Measurements from ENCODE around the gene ATP2A2.

ATP2A2 gene

GRCh38 chr12:110333201-110333600 is 52.2 kb downstream of the ATP2A2 start:
- no peak overlapping the region for H2BK15ac ChIP-seq (ENCODE audit: low read depth, poor library complexity, severe bottlenecking)
- no peak overlapping the region for H2BK120ac ChIP-seq (ENCODE audit: low read depth, low read length)
- H3K4me2 ChIP-seq (ENCODE audit: low read length, poor library complexity, severe bottlenecking): no peak overlapping the region
- no peak overlapping the region for H3K23ac ChIP-seq (ENCODE audit: low read length in 2 of 2)
- H3K27ac ChIP-seq (ENCODE audit: low read length, poor library complexity, severe bottlenecking): no peak overlapping the region
- H3K9ac ChIP-seq (ENCODE audit: low read length): no peak overlapping the region
- H2BK5ac ChIP-seq (ENCODE audit: low read depth, low read length, poor library complexity, severe bottlenecking): no peak overlapping the region
- H2AFZ ChIP-seq (ENCODE audit: low read depth, low read length): no peak overlapping the region
- H4K91ac ChIP-seq (ENCODE audit: low read length): no peak overlapping the region
- no peaks in the 10 kb centered on the region for H3K9me3 ChIP-seq (ENCODE audit: control insufficient read depth, low read length)
- H3K27me3 ChIP-seq (ENCODE audit: control insufficient read depth in 1 of 2, insufficient read depth in 1 of 2, low read length in 2 of 2): no peaks in the 10 kb centered on the region
- H3K18ac ChIP-seq (ENCODE audit: low read depth in 1 of 2, low read length in 2 of 2): no peak overlapping the region
- no peak overlapping the region for H3K4ac ChIP-seq (ENCODE audit: low read depth in 1 of 2, low read length in 2 of 2)
- H3K4me3 ChIP-seq (ENCODE audit: insufficient read depth in 1 of 2, low read depth in 1 of 2, low read length in 2 of 2): no peak overlapping the region
- H3K4me1 ChIP-seq (ENCODE audit: control insufficient read depth, insufficient read depth, low read depth, low read length): no peaks in the 10 kb centered on the region
- DNase-seq: no peak
- H3K79me1 ChIP-seq (replicated peaks; ENCODE audit: low read length, poor library complexity, severe bottlenecking): peaks cover 22% of the 10 kb centered on the region
- H2AK5ac ChIP-seq (ENCODE audit: low read length, severe bottlenecking): no peak overlapping the region
- peaks cover 40 to 98% of the 10 kb centered on the region in 2 experiments for H3K36me3 ChIP-seq (ENCODE audit: control insufficient read depth in 1 of 2, insufficient read depth in 2 of 2, low read depth in 1 of 2, low read length in 2 of 2)
- no peak overlapping the region for H2BK12ac ChIP-seq (ENCODE audit: low read length in 2 of 2)
- no peak overlapping the region for H3K14ac ChIP-seq (ENCODE audit: low read length in 2 of 2)
- H4K8ac ChIP-seq (ENCODE audit: low read length): no peak overlapping the region

GRCh38 chr12:110335481-110336045 is 54.5 kb downstream of the ATP2A2 start:
- 96% methylated on average over 3 of the region's 4 CpGs for whole genome bisulfite sequencing
- peaks cover 1% of the 10 kb centered on the region for H3K4me1 ChIP-seq (ENCODE audit: control insufficient read depth, insufficient read depth, low read depth, low read length)
- H3K4ac ChIP-seq (ENCODE audit: low read depth in 1 of 2, low read length in 2 of 2): no peak overlapping the region
- no peaks in the 10 kb centered on the region for H3K9me3 ChIP-seq (ENCODE audit: control insufficient read depth, low read length)
- H3K4me2 ChIP-seq (ENCODE audit: low read length, poor library complexity, severe bottlenecking): no peak overlapping the region
- H3K23ac ChIP-seq (ENCODE audit: low read length in 2 of 2): no peak overlapping the region
- no peak overlapping the region for H2AK5ac ChIP-seq (ENCODE audit: low read length, severe bottlenecking)
- no peak overlapping the region for H2BK15ac ChIP-seq (ENCODE audit: low read depth, poor library complexity, severe bottlenecking)
- H4K91ac ChIP-seq (ENCODE audit: low read length): no peak overlapping the region
- H3K27ac ChIP-seq (ENCODE audit: low read length, poor library complexity, severe bottlenecking): no peak overlapping the region
- H3K79me1 ChIP-seq (replicated peaks; ENCODE audit: low read length, poor library complexity, severe bottlenecking): peaks cover 29% of the 10 kb centered on the region
- H3K27me3 ChIP-seq (ENCODE audit: control insufficient read depth in 1 of 2, insufficient read depth in 1 of 2, low read length in 2 of 2): no peaks in the 10 kb centered on the region
- no peak overlapping the region for H2BK12ac ChIP-seq (ENCODE audit: low read length in 2 of 2)
- no peak for DNase-seq
- no peak overlapping the region for H2BK5ac ChIP-seq (ENCODE audit: low read depth, low read length, poor library complexity, severe bottlenecking)
- H4K8ac ChIP-seq (ENCODE audit: low read length): no peak overlapping the region
- no peak overlapping the region for H3K9ac ChIP-seq (ENCODE audit: low read length)
- no peak overlapping the region for H3K18ac ChIP-seq (ENCODE audit: low read depth in 1 of 2, low read length in 2 of 2)
- H2AFZ ChIP-seq (ENCODE audit: low read depth, low read length): no peak overlapping the region
- no peak overlapping the region for H3K14ac ChIP-seq (ENCODE audit: low read length in 2 of 2)
- peaks cover 49 to 98% of the 10 kb centered on the region in 2 experiments for H3K36me3 ChIP-seq (ENCODE audit: control insufficient read depth in 1 of 2, insufficient read depth in 2 of 2, low read depth in 1 of 2, low read length in 2 of 2)
- no peak overlapping the region for H3K4me3 ChIP-seq (ENCODE audit: insufficient read depth in 1 of 2, low read depth in 1 of 2, low read length in 2 of 2)
- H2BK120ac ChIP-seq (ENCODE audit: low read depth, low read length): no peak overlapping the region

DNA sequence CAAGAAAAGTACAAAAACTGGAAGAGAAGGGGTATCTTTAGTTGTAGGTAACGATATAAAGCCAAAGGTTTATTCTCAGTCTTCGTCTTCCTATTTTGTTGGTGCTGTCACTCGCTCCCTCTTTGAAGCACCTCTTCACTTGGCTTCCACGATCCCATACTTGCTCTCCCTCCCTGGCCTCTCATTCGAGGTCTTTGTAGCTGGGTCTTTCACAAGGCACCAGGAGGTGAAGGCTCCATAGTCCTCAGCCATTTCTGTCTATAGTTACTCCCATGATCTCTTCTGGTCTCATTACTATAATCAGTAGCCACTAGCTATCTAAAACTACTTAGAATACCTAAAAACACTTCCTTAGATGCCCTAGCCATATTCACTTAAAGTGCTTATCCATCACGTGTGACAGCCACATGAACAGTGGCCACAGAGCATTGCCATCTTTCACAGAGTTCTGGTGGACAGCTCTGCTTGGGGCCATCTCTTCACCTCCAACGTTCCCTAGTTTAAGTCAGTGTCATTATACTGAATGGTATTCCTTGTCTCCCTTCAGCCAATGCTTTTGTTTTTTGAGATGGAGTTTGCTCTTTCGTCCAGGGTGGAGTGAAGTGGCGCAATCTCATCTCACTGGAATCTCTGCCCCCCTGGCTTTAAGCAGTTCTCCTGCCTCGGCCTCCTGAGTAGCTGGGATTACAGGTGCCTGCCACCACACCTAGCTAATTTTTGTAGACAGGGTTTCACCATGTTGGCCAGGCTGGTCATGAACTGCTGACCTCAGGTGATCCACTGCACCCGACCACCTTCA is 57.1 kb downstream of the ATP2A2 start:
- 96% methylated on average over 11 of the region's 11 CpGs for WGBS
- Histone ChIP-seq H3K36me3 (ENCODE audit: control insufficient read depth in 1 of 2, insufficient read depth in 2 of 2, low read depth in 1 of 2, low read length in 2 of 2) (peaks cover 68 to 100% of the 10 kb centered on the region in 2 experiments), H3K4me3 (ENCODE audit: insufficient read depth in 1 of 2, low read depth in 1 of 2, low read length in 2 of 2) (no peak overlapping the region), H2BK5ac (ENCODE audit: low read depth, low read length, poor library complexity, severe bottlenecking) (no peak overlapping the region), H2BK15ac (ENCODE audit: low read depth, poor library complexity, severe bottlenecking) (no peak overlapping the region), H4K8ac (ENCODE audit: low read length) (no peak overlapping the region), H3K4ac (ENCODE audit: low read depth in 1 of 2, low read length in 2 of 2) (no peak overlapping the region), H4K91ac (ENCODE audit: low read length) (no peak overlapping the region), H3K79me1 (replicated peaks; ENCODE audit: low read length, poor library complexity, severe bottlenecking) (peaks cover 37% of the 10 kb centered on the region), H3K4me2 (ENCODE audit: low read length, poor library complexity, severe bottlenecking) (no peak overlapping the region), H2AFZ (ENCODE audit: low read depth, low read length) (no peak overlapping the region), H3K4me1 (ENCODE audit: control insufficient read depth, insufficient read depth, low read depth, low read length) (peaks cover 3% of the 10 kb centered on the region), H3K9ac (ENCODE audit: low read length) (no peak overlapping the region), H2BK120ac (ENCODE audit: low read depth, low read length) (no peak overlapping the region), H2BK12ac (ENCODE audit: low read length in 2 of 2) (no peak overlapping the region), H3K9me3 (ENCODE audit: control insufficient read depth, low read length) (no peaks in the 10 kb centered on the region), H2AK5ac (ENCODE audit: low read length, severe bottlenecking) (no peak overlapping the region), H3K14ac (ENCODE audit: low read length in 2 of 2) (no peak overlapping the region), H3K18ac (ENCODE audit: low read depth in 1 of 2, low read length in 2 of 2) (no peak overlapping the region), H3K23ac (ENCODE audit: low read length in 2 of 2) (no peak overlapping the region), H3K27me3 (ENCODE audit: control insufficient read depth in 1 of 2, insufficient read depth in 1 of 2, low read length in 2 of 2) (no peaks in the 10 kb centered on the region), H3K27ac (ENCODE audit: low read length, poor library complexity, severe bottlenecking) (no peak overlapping the region)
- no peak for DNase-seq

GRCh38 chr12:110338754-110339153 is 57.7 kb downstream of the ATP2A2 start:
- H3K18ac ChIP-seq (ENCODE audit: low read depth in 1 of 2, low read length in 2 of 2): no peak overlapping the region

More at GRCh38 chr12:110338754-110339153, 57.7 kb downstream of the ATP2A2 start:
- Histone ChIP-seq H2AFZ (ENCODE audit: low read depth, low read length) (no peak overlapping the region), H2BK15ac (ENCODE audit: low read depth, poor library complexity, severe bottlenecking) (no peak overlapping the region), H2AK5ac (ENCODE audit: low read length, severe bottlenecking) (no peak overlapping the region), H3K36me3 (ENCODE audit: control insufficient read depth in 1 of 2, insufficient read depth in 2 of 2, low read depth in 1 of 2, low read length in 2 of 2) (peaks cover 69 to 100% of the 10 kb centered on the region in 2 experiments), H2BK120ac (ENCODE audit: low read depth, low read length) (no peak overlapping the region), H3K23ac (ENCODE audit: low read length in 2 of 2) (no peak overlapping the region), H2BK12ac (ENCODE audit: low read length in 2 of 2) (no peak overlapping the region), H3K9me3 (ENCODE audit: control insufficient read depth, low read length) (no peaks in the 10 kb centered on the region), H3K79me1 (replicated peaks; ENCODE audit: low read length, poor library complexity, severe bottlenecking) (peaks cover 37% of the 10 kb centered on the region), H3K27me3 (ENCODE audit: control insufficient read depth in 1 of 2, insufficient read depth in 1 of 2, low read length in 2 of 2) (no peaks in the 10 kb centered on the region), H3K9ac (ENCODE audit: low read length) (no peak overlapping the region), H2BK5ac (ENCODE audit: low read depth, low read length, poor library complexity, severe bottlenecking) (no peak overlapping the region), H4K8ac (ENCODE audit: low read length) (no peak overlapping the region), H3K14ac (ENCODE audit: low read length in 2 of 2) (no peak overlapping the region), H3K27ac (ENCODE audit: low read length, poor library complexity, severe bottlenecking) (no peak overlapping the region), H3K4me3 (ENCODE audit: insufficient read depth in 1 of 2, low read depth in 1 of 2, low read length in 2 of 2) (no peak overlapping the region), H4K91ac (ENCODE audit: low read length) (no peak overlapping the region), H3K4me2 (ENCODE audit: low read length, poor library complexity, severe bottlenecking) (no peak overlapping the region), H3K4ac (ENCODE audit: low read depth in 1 of 2, low read length in 2 of 2) (no peak overlapping the region), H3K4me1 (ENCODE audit: control insufficient read depth, insufficient read depth, low read depth, low read length) (peaks cover 3% of the 10 kb centered on the region)
- WGBS: 86% methylated on average over 2 of the region's 3 CpGs
- DNase-seq: peak; percentile 23

All from mesenchymal stem cell (in vitro differentiated cells and primary cell).